PC-9 (cell line): ENCODE measurements around the gene GRIN2A.

Source experiments
- EZH2 ChIP-seq: fragments of 200-600 bp; sonication (generic); IDR thresholded peaks from 2 replicates; pipeline ENCODE4 v1.8.0; 2017; ENCODE audit warnings: antibody characterized with exemption, low read depth
- TF ChIP-seq, protein P1 (sequence below): fragments of 200-600 bp; sonication (generic); conservative IDR thresholded peaks from 2 replicates; pipeline ENCODE4 v1.6.1; 2017; ENCODE audit warnings: mixed run types, antibody characterized with exemption, mild to moderate bottlenecking, moderate library complexity

DNA sequence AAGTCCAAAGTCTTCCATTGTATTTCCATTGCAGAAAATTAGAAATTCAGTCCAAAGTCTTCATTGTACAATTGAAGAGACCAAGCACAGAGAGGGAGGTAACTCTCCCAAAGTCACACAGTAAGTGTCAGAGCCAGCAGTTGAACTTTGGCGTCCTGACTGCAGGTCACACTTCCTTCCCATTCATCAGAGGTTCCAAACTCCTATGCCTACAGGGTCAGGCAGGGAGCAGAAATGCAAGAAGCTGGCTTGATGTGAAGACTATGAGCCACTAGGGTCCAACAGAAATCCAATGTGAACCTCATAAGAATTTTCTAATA lies 44.7 kb upstream of the GRIN2A start:
- TF ChIP-seq, protein P1, sequence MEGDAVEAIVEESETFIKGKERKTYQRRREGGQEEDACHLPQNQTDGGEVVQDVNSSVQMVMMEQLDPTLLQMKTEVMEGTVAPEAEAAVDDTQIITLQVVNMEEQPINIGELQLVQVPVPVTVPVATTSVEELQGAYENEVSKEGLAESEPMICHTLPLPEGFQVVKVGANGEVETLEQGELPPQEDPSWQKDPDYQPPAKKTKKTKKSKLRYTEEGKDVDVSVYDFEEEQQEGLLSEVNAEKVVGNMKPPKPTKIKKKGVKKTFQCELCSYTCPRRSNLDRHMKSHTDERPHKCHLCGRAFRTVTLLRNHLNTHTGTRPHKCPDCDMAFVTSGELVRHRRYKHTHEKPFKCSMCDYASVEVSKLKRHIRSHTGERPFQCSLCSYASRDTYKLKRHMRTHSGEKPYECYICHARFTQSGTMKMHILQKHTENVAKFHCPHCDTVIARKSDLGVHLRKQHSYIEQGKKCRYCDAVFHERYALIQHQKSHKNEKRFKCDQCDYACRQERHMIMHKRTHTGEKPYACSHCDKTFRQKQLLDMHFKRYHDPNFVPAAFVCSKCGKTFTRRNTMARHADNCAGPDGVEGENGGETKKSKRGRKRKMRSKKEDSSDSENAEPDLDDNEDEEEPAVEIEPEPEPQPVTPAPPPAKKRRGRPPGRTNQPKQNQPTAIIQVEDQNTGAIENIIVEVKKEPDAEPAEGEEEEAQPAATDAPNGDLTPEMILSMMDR, result no peak
- TF ChIP-seq EZH2, result no peak
